ENCODE results near the gene AHRR.
"Not testable (repeated sequence)": the region's sequence is repeated elsewhere in the genome, so short reads cannot be mapped to it uniquely, and the experiment has no call there.

Gene AHRR

GRCh38 chr5:398475-399295 is 77.2 kb downstream of the AHRR start:
- peak; percentile 31 to 46 for DNase-seq

- peak; percentile 83 to 85 for DNase-seq
These were observed 78.1 kb downstream of the AHRR start for GRCh38 chr5:399296-400281.

GRCh38 chr5:400282-401145 is 79.0 kb downstream of the AHRR start:
- peak; percentile 17 to 18 for DNase-seq

- DNase-seq, result peak; percentile 19
These were observed 79.9 kb downstream of the AHRR start for GRCh38 chr5:401146-402034.

DNA sequence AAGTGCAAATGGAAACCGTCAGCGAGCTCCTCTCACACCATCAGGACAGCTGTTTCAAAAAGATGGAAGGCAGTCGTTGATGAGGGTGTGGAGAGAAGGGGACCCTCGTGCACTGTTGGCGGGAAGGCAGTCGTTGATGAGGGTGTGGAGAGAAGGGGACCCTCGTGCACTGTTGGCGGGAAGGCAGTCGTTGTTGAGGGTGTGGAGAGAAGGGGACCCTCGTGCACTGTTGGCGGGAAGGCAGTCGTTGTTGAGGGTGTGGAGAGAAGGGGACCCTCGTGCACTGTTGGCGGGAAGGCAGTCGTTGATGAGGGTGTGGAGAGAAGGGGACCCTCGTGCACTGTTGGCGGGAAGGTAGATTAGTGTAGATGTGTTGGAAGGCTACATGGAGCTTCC is 80.7 kb downstream of the AHRR start:
- not testable (repeated sequence) for DNase-seq

DNA sequence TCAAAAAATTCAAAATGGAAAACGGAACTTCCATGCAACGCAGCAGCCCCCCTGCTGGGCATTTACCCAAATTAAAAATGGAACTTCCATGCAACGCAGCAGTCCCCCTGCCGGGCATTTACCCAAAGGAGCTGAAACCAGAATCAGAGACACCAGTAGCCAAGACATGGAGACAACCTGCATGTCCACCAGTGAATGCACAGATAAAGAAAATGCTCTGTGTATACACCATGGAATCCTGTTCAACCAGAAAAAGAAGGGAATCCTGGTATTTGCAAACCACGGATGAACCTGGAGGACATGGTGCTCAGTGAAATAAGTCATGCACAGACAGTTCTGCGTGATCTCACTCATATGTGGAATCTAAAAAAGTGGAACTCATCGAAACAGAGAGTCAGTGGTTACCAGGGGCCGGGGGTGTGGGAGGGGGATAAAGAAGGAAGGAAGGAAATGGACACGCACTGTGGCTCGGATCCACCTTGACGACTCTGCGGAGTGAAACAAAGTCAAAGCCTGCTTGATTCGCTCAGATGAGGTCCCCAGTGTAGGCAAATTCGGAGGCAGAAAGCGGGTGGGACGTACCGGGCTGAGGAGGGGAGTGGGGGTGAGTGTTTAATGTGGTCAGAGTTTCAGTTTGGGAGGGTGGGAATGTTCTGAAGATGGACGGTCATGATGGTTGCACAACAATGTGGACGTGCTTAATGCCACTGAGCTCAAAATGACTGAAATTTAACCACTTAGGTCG is 81.3 kb downstream of the AHRR start:
- DNase-seq, result peak; percentile 56 to 62

DNA sequence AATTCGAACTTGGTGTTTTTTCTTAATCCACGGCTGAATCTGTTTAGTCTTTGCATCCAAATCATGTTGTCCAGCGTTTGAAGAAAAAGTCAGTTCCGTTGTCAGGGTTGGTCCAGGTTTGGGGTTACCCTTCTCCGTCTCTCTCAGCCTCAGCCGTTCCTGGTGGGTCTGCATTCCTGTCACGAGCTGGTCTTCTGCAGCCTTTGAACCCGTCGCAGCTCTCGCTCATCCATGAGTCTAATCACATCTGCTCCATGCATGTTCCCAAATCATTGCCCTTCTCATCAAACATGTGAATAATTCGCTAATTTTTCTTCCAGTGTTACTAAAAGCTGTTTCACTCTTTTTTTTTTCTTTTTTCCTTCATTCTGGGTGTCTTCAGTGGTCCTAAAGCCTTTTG is 82.5 kb downstream of the AHRR start:
- DNase-seq, result no peak

DNA sequence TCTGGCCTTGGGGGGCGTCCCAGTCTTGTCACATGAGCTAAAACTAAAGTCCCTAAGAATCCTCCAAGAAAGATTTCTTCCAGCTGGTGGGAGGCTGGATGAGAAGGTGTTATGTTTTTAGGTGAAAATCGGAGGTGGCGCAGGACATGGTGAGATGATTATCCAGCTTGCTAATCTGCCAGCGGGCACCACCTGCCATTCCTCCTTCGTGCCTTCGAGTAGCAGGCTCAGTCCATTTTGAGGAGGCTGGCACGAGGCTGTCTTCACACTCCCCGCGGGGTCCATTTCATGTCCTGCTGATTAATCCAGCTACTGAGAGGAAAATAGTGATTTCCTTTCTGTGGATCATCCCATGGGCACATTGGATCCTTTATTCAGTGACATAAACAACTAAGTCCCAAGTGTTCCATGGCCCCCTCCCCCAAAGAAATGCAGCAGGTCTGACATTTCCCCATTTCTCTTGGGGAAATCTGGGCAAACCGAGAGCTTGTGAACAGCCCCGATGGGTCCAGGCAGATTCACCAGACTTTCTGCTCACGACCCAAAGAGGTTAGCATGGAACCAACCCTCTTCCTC is 83.2 kb downstream of the AHRR start:
- peak in 1 of 2 experiments; percentile 10 for DNase-seq

DNA sequence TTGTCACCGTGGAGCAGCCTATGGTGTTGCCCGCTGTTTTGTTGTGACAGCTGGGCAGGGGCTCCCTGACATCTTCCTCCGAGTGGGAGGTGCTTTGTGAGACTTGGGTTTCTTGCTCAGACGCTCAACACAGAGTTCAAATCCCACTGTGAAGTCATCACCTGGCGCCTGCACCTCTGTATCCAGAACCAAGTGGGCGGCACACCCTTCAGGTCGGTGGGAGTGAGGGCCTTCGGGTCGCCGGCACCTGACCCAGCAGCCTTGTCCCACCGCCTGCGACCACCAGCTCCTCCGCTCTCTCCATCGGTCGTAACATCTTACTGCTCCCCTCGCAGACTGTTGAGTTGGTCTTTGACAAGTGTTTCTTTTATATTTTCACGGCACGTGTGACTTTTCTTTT is 83.9 kb downstream of the AHRR start:
- peak in 1 of 2 experiments; percentile 9 for DNase-seq

- DNase-seq, result no peak
These were observed 84.5 kb downstream of the AHRR start for GRCh38 chr5:406041-406440.

DNA sequence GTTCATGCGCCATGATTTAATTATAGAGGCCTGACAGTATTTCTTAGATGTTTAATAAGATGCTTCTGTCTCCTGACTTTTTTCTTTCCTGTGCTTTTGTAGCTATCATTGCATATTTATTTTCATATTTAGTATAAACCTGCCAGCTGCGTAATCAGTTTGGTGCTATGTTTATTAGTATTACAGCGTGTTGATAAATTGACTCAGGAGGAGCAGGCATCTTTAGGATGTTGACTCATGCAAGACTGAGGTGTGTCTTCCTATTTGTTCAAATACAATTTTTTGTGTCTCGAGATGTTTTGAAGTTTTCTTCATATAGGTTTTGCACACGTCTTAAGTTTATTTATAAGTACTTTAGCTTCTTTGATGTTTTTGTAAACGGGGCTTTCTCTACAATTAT is 85.5 kb downstream of the AHRR start:
- no peak for DNase-seq

- no peak for DNase-seq
These were observed 86.3 kb downstream of the AHRR start for GRCh38 chr5:407801-408268.

DNA sequence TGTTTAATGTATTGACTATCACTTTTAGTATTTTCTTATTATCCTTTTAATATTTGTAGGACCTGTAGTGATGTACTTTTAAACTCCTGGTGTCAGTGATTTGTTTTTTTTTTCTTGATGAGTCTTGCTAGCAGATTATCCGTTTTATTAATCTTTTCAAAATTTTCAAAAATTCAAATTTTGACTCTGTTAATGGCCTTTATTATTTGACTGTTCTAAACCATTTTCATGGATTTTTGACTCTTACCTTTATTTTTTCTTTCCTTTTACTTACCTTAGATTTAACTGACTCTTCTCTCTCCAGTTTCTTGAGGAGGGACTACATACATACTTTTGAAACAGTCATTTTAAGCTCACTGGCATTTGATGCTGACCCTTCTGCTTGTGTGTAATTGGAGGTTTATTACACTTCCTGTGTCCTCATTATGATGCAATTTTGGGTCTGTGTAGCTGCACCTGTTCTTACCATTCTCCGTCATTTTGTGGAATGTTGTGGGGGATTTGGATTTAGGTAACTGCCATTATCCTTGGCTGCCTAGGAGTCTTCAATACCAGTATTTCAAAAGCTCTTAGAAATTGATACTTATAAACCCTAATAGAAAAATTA is 89.5 kb downstream of the AHRR start:
- DNase-seq, result no peak

GRCh38 chr5:411728-412127 is 90.2 kb downstream of the AHRR start:
- DNase-seq, result peak; percentile 62 to 67

DNA sequence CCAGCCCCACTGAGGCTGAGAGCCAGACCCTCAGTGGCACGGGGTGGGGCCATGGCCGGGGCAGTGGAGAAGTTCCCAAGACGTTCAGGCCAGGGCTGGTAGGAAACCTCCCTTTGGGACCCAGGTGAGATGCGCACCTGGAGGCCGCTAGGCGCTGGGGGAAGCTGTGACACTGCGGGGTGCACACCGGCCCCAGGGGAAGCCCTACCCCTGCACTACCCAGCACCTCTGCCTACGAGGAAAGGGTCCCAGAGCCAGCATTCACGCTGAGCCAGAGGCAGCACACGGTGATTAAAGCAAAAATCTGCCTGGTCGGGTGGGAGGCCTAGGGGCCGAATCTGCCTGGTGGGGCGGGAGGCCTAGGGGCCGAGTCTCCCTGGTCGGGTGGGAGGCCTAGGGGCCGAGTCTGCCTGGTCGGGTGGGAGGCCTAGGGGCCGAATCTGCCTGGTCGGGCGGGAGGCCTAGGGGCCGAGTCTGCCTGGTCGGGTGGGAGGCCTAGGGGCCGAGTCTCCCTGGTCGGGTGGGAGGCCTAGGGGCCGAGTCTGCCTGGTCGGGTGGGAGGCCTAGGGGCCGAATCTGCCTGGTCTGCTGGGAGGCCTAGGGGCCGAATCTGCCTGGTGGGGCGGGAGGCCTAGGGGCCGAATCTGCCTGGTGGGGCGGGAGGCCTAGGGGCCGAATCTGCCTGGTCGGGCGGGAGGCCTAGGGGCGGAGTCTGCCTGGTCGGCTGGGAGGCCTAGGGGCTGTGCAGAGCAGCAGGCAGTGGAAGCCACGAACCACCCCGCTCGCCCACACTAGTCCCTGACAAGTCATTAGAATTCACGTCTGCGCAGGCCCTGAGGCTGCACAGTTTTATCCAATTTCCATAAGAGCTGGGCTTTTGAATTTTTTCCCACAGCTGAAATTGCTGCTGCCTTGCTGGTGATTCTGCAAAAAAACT is 93.7 kb downstream of the AHRR start:
- not testable (repeated sequence) for DNase-seq

DNA sequence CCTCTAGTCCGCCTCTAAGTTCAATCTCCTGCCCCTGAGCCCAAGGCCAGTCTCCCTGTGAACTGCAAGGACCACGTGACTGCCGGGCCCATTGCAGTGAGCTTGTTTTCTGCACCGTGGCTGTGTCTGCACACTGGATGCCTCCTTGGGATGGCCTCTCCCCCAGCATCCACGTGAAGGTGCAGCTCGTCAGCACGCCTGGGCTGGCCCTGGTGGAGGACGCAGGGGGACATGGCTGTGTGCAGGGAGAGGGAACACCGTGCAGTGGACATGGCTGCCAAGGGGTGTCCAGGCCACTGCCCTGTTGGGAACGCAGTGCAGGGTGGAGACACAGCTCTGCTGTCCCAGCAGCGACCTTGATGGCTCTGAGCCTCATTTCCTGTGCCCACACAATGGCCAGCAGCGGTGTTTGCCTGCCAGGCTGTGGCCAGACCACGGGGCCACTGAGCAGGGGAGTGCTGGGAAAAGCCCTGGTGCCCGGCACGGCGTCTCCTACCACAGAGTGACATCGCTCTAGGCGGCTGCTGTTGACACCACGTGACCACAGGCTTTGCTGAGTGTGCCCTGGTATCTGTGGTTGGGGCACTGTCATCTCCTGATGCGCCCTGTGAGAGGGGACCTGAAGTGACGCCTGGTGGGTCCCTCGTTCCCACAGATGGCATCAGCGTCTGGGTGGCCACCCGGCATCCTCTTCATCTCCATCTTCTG is 94.6 kb downstream of the AHRR start:
- peak in 1 of 2 experiments; percentile 53 for DNase-seq

- DNase-seq, result no peak
These were observed 95.1 kb downstream of the AHRR start for GRCh38 chr5:416636-416960.
